ENCODE measurements around the gene ALOX12.

The ALOX12 gene

DNA sequence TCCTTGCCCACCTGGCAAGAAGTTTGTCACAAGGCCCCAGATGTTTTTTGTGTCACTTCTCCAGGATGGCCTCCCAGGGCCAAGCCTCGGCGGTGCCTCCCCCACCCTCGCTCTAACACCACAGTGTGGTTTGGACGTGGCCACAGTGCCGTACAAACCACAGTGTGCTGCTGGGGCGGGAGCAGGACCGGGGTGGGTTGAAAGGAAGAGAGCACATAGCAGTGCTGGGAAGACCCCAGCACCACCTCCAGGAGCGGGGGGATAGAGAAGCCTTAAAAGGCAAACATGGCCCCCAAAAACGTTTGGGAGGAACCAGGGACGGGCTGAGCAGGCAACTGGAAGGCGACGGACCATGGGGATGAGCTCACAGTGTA, 22.0 kb downstream of the ALOX12 start:
- Histone ChIP-seq H3K4me1 (ENCODE audit: control insufficient read depth in 2 of 2, insufficient read depth in 1 of 2, low read depth in 1 of 2, low read length in 2 of 2) (peaks cover 19 to 38% of the 10 kb centered on the region in 2 donors), H3K36me3 (replicated peaks in 1 of 2; ENCODE audit: control insufficient read depth in 2 of 2, insufficient read depth in 2 of 2, low read length in 2 of 2) (peaks cover 5 to 15% of the 10 kb centered on the region in 2 donors), H2BK15ac (ENCODE audit: low read length) (no peak overlapping the region), H3K27ac (replicated peaks; ENCODE audit: low read length) (no peak overlapping the region), H3K23ac (ENCODE audit: low read depth, low read length, poor library complexity) (no peak overlapping the region), H3K4me2 (ENCODE audit: insufficient read depth, low read length, poor library complexity, severe bottlenecking) (no peak overlapping the region), H3K9ac (ENCODE audit: low read depth, low read length, poor library complexity) (peak overlapping the region; percentile 14), H2BK12ac (ENCODE audit: low read length) (no peak overlapping the region), H3K18ac (ENCODE audit: low read length) (no peak overlapping the region), H3K79me1 (ENCODE audit: low read depth, low read length) (peaks cover 7% of the 10 kb centered on the region), H3K4me3 (ENCODE audit: low read length in 2 of 2) (no peak overlapping the region), H3K4ac (ENCODE audit: low read length) (no peak overlapping the region), H2AK5ac (ENCODE audit: low read depth, low read length) (no peak overlapping the region), H2BK5ac (ENCODE audit: low read length) (no peak overlapping the region), H3K9me3 (replicated peaks in 1 of 2; ENCODE audit: control insufficient read depth in 2 of 2, insufficient read depth in 1 of 2, low read depth in 1 of 2, low read length in 2 of 2) (no peaks in the 10 kb centered on the region), H3K14ac (ENCODE audit: low read length) (no peak overlapping the region), H4K8ac (ENCODE audit: low read depth, low read length) (no peak overlapping the region), H3K27me3 (ENCODE audit: control insufficient read depth in 3 of 3, insufficient read depth in 3 of 3, low read depth in 1 of 3, low read length in 3 of 3) (peaks cover 6 to 25% (median 20%) of the 10 kb centered on the region in 3 experiments), H2BK120ac (ENCODE audit: low read depth, low read length) (no peak overlapping the region), H2AFZ (ENCODE audit: low read length) (no peak overlapping the region), H4K91ac (ENCODE audit: low read depth, low read length, poor library complexity) (no peak overlapping the region)
- no peak for DNase-seq (ENCODE audit: low spot score)
- WGBS, 2 donors (ENCODE audit: extremely low coverage in 2 of 2, insufficient read length in 2 of 2, insufficient replicate concordance in 1 of 2) = no CpG with 5 or more reads among the region's 12 CpGs

DNA sequence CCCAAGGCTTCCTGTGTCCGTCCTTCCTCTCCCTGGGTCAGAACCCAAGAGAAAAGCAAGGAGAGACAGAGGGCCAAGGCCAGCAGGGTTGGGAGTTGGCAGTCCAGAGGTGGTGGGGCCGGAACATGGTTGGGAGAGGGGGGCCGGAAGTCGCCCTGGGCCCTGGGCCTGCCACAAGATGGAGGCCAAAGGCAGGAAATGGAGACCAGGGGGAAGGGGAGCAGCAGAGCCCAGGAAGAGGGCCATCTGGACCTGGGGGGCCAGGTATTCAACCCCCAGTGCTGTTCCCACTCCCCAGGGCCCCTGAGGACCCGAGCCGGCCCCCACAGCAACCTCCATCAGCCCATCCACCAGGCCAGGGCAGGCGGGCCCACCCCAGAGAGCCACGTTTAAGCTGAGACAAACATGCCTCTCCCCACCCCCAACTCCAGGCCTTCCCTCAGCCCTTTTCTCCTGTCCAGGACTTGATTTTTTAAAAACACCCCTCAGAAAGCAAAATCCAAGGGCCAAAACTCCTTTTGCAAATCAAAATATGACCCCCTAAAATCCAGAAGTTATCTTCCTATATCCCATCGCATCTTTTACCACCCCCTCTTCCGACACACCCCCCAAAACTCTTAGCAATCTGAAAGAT, 22.6 kb downstream of the ALOX12 start:
- Histone ChIP-seq H2BK15ac (ENCODE audit: low read length) (peak overlapping the region; percentile 64), H3K9me3 (replicated peaks in 1 of 2; ENCODE audit: control insufficient read depth in 2 of 2, insufficient read depth in 1 of 2, low read depth in 1 of 2, low read length in 2 of 2) (peaks cover 0 to 6% of the 10 kb centered on the region in 2 donors), H2BK120ac (ENCODE audit: low read depth, low read length) (no peak overlapping the region), H2BK5ac (ENCODE audit: low read length) (no peak overlapping the region), H3K9ac (ENCODE audit: low read depth, low read length, poor library complexity) (peak overlapping the region; percentile 14), H2AK5ac (ENCODE audit: low read depth, low read length) (no peak overlapping the region), H2BK12ac (ENCODE audit: low read length) (no peak overlapping the region), H3K27ac (replicated peaks; ENCODE audit: low read length) (no peak overlapping the region), H3K4me1 (ENCODE audit: control insufficient read depth in 2 of 2, insufficient read depth in 1 of 2, low read depth in 1 of 2, low read length in 2 of 2) (peaks cover 18 to 37% of the 10 kb centered on the region in 2 donors), H3K36me3 (replicated peaks in 1 of 2; ENCODE audit: control insufficient read depth in 2 of 2, insufficient read depth in 2 of 2, low read length in 2 of 2) (peaks cover 5 to 15% of the 10 kb centered on the region in 2 donors), H4K8ac (ENCODE audit: low read depth, low read length) (no peak overlapping the region), H3K79me1 (ENCODE audit: low read depth, low read length) (peaks cover 1% of the 10 kb centered on the region), H4K91ac (ENCODE audit: low read depth, low read length, poor library complexity) (no peak overlapping the region), H3K23ac (ENCODE audit: low read depth, low read length, poor library complexity) (peak overlapping the region; percentile 48), H3K18ac (ENCODE audit: low read length) (peak overlapping the region; percentile 27), H3K4me3 (ENCODE audit: low read length in 2 of 2) (no peak overlapping the region), H2AFZ (ENCODE audit: low read length) (peak overlapping the region; percentile 14), H3K4ac (ENCODE audit: low read length) (no peak overlapping the region), H3K27me3 (ENCODE audit: control insufficient read depth in 3 of 3, insufficient read depth in 3 of 3, low read depth in 1 of 3, low read length in 3 of 3) (peaks cover 12 to 31% (median 26%) of the 10 kb centered on the region in 3 experiments), H3K14ac (ENCODE audit: low read length) (no peak overlapping the region), H3K4me2 (ENCODE audit: insufficient read depth, low read length, poor library complexity, severe bottlenecking) (no peak overlapping the region)
- no peak for DNase-seq (ENCODE audit: low spot score)
- 100% methylated on average over 1 to 2 of the region's 10 CpGs for WGBS, 2 donors (ENCODE audit: extremely low coverage in 2 of 2, insufficient read length in 2 of 2, insufficient replicate concordance in 1 of 2)

DNA sequence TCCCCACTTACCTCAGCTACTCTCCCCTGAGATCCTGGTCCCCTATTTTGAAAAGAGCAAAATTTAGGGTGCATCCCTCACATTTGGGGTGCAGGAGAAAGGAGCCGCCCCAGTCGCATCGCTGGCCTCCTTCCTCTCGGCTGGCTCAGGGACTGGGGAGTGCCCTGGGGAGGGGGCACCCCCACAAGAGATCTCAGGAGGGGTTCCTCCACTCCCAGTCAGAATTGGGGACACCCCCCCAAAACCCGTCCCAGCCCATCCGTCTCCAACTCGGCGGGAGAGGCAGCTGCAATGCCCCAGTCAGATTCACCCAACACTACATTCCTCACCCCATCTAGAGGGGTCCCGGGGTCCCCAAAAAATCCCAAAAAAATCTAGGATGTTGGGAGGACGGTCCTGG, 23.5 kb downstream of the ALOX12 start:
- H3K14ac ChIP-seq (ENCODE audit: low read length) = no peak overlapping the region
- DNase-seq (ENCODE audit: low spot score) = no peak
- no peak overlapping the region for H2BK5ac ChIP-seq (ENCODE audit: low read length)
- peaks cover 0 to 8% of the 10 kb centered on the region in 2 donors for H3K9me3 ChIP-seq (replicated peaks in 1 of 2; ENCODE audit: control insufficient read depth in 2 of 2, insufficient read depth in 1 of 2, low read depth in 1 of 2, low read length in 2 of 2)
- H3K79me1 ChIP-seq (ENCODE audit: low read depth, low read length) = peaks cover 1% of the 10 kb centered on the region
- H3K23ac ChIP-seq (ENCODE audit: low read depth, low read length, poor library complexity) = no peak overlapping the region
- H2AK5ac ChIP-seq (ENCODE audit: low read depth, low read length) = no peak overlapping the region
- H4K8ac ChIP-seq (ENCODE audit: low read depth, low read length) = no peak overlapping the region
- H3K18ac ChIP-seq (ENCODE audit: low read length) = no peak overlapping the region
- no CpG with 5 or more reads among the region's 10 CpGs for WGBS, 2 donors (ENCODE audit: extremely low coverage in 2 of 2, insufficient read length in 2 of 2, insufficient replicate concordance in 1 of 2)
- no peak overlapping the region for H3K4ac ChIP-seq (ENCODE audit: low read length)
- H4K91ac ChIP-seq (ENCODE audit: low read depth, low read length, poor library complexity) = no peak overlapping the region
- H3K4me1 ChIP-seq (ENCODE audit: control insufficient read depth in 2 of 2, insufficient read depth in 1 of 2, low read depth in 1 of 2, low read length in 2 of 2) = peaks cover 13 to 29% of the 10 kb centered on the region in 2 donors
- peak overlapping the region in 1 of 2 donors; percentile 33 for H3K4me3 ChIP-seq (ENCODE audit: low read length in 2 of 2)
- H2BK15ac ChIP-seq (ENCODE audit: low read length) = peak overlapping the region; percentile 88
- peak overlapping the region; percentile 95 for H2AFZ ChIP-seq (ENCODE audit: low read length)
- H3K27me3 ChIP-seq (ENCODE audit: control insufficient read depth in 3 of 3, insufficient read depth in 3 of 3, low read depth in 1 of 3, low read length in 3 of 3) = peaks cover 13 to 37% (median 33%) of the 10 kb centered on the region in 3 experiments
- no peak overlapping the region for H2BK120ac ChIP-seq (ENCODE audit: low read depth, low read length)
- H3K9ac ChIP-seq (ENCODE audit: low read depth, low read length, poor library complexity) = no peak overlapping the region
- H2BK12ac ChIP-seq (ENCODE audit: low read length) = no peak overlapping the region
- peaks cover 5 to 15% of the 10 kb centered on the region in 2 donors for H3K36me3 ChIP-seq (replicated peaks in 1 of 2; ENCODE audit: control insufficient read depth in 2 of 2, insufficient read depth in 2 of 2, low read length in 2 of 2)
- H3K27ac ChIP-seq (replicated peaks; ENCODE audit: low read length) = no peak overlapping the region
- no peak overlapping the region for H3K4me2 ChIP-seq (ENCODE audit: insufficient read depth, low read length, poor library complexity, severe bottlenecking)

DNA sequence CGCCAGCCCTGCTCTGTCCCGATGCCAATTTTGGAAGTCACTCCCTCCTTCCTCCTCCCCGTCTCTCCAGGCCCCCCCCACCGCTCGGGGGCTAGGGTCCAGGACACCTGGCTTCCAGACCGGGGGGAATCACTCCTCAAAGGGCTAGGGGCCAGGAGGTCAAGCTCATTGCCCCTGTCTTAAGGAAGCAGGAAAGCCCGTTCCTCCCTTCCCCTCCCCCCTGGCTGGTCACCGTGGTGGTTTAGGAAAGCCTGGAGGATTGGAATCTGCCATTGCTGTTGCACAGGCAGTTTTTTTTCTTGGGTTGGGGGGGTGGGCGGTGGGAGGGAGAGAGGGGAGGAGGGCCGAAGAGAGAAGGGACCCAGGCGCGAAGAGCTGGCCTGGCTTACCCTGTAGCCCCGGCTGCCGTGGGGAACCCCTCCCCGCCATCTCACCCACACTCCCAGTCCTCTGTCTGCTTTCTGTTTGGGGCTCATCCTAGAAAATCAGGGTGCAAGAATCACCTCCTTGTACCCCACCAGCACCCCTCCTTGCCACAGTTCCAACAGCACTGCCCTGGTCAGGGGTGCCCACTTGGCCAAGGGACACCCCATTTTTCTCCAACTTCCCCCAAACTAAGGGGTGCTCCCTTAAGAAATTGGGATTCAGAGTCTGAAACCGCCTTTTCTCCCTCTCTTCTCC, 24.1 kb downstream of the ALOX12 start:
- Histone ChIP-seq H3K36me3 (replicated peaks in 1 of 2; ENCODE audit: control insufficient read depth in 2 of 2, insufficient read depth in 2 of 2, low read length in 2 of 2) (peaks cover 5 to 15% of the 10 kb centered on the region in 2 donors), H3K4me1 (ENCODE audit: control insufficient read depth in 2 of 2, insufficient read depth in 1 of 2, low read depth in 1 of 2, low read length in 2 of 2) (peaks cover 13 to 29% of the 10 kb centered on the region in 2 donors)

More for the DNA sequence above, 24.1 kb downstream of the ALOX12 start:
- no CpG with 5 or more reads among the region's 16 CpGs for WGBS, 2 donors (ENCODE audit: extremely low coverage in 2 of 2, insufficient read length in 2 of 2, insufficient replicate concordance in 1 of 2)
- Histone ChIP-seq H3K9me3 (replicated peaks in 1 of 2; ENCODE audit: control insufficient read depth in 2 of 2, insufficient read depth in 1 of 2, low read depth in 1 of 2, low read length in 2 of 2) (peaks cover 0 to 8% of the 10 kb centered on the region in 2 donors), H2BK120ac (ENCODE audit: low read depth, low read length) (no peak overlapping the region), H3K4me2 (ENCODE audit: insufficient read depth, low read length, poor library complexity, severe bottlenecking) (peak overlapping the region; percentile 39), H3K4ac (ENCODE audit: low read length) (no peak overlapping the region), H3K4me3 (ENCODE audit: low read length in 2 of 2) (peak overlapping the region in 1 of 2 donors; percentile 33), H2BK15ac (ENCODE audit: low read length) (peak overlapping the region; percentile 88), H2BK12ac (ENCODE audit: low read length) (no peak overlapping the region), H2AK5ac (ENCODE audit: low read depth, low read length) (no peak overlapping the region), H4K91ac (ENCODE audit: low read depth, low read length, poor library complexity) (no peak overlapping the region), H3K79me1 (ENCODE audit: low read depth, low read length) (peaks cover 1% of the 10 kb centered on the region), H2AFZ (ENCODE audit: low read length) (peak overlapping the region; percentile 95), H3K27me3 (ENCODE audit: control insufficient read depth in 3 of 3, insufficient read depth in 3 of 3, low read depth in 1 of 3, low read length in 3 of 3) (peaks cover 13 to 43% (median 35%) of the 10 kb centered on the region in 3 experiments), H3K27ac (replicated peaks; ENCODE audit: low read length) (no peak overlapping the region), H3K23ac (ENCODE audit: low read depth, low read length, poor library complexity) (no peak overlapping the region), H3K9ac (ENCODE audit: low read depth, low read length, poor library complexity) (no peak overlapping the region), H4K8ac (ENCODE audit: low read depth, low read length) (no peak overlapping the region), H2BK5ac (ENCODE audit: low read length) (no peak overlapping the region), H3K14ac (ENCODE audit: low read length) (peak overlapping the region; percentile 44), H3K18ac (ENCODE audit: low read length) (peak overlapping the region; percentile 95)
- no peak for DNase-seq (ENCODE audit: low spot score)
